HAP-1 (cell line): ENCODE measurements around the gene ARL4D.
"Not testable (repeated sequence)": the region's sequence is repeated elsewhere in the genome, so short reads cannot be mapped to it uniquely, and the experiment has no call there.

ENCODE experiments used
- DNase-seq, 2 experiments: peaks; one replicate each; pipeline ENCODE4 v3.0.0-alpha.2; 2016 to 2020; ENCODE audit warnings: low spot score in 2 of 2
- H3K27me3 ChIP-seq: fragments of 250-450 bp; sonication (Bioruptor Pico); 2 replicates; pipeline ENCODE4 v1.5.1; 2020; ENCODE audit warnings: low read depth, mild to moderate bottlenecking, moderate library complexity
- H3K36me3 ChIP-seq: fragments of 250-450 bp; sonication (Bioruptor Pico); replicated peaks from 2 replicates; pipeline ENCODE4 v1.5.1; 2020; ENCODE audit warnings: mild to moderate bottlenecking
- H3K4me1 ChIP-seq: fragments of 250-450 bp; sonication (Bioruptor Pico); 2 replicates; pipeline ENCODE4 v1.5.1; 2020; ENCODE audit warnings: mild to moderate bottlenecking
- H3K4me3 ChIP-seq: fragments of 250-450 bp; sonication (Bioruptor Pico); 2 replicates; pipeline ENCODE4 v1.5.1; 2020; ENCODE audit warnings: mild to moderate bottlenecking, moderate library complexity
- H3K9me3 ChIP-seq: fragments of 250-450 bp; sonication (Bioruptor Pico); 2 replicates; pipeline ENCODE4 v1.5.1; 2020; ENCODE audit warnings: mild to moderate bottlenecking, moderate library complexity
- in situ Hi-C: fragments of 300-500 bp; cut with MboI; formaldehyde crosslinking; loops from 3 replicates; pipeline ENCODE4 v1.14.3; 2020; ENCODE audit warnings: low sequenced_read_pairs, inconsistent platforms, mixed read lengths

ARL4D gene

GRCh38 chr17:43392397-43392796, 6.4 kb upstream of the ARL4D start:
- DNase-seq: no peak
- H3K4me3 ChIP-seq: no peak overlapping the region
- in situ Hi-C loops: no loop called here
- H3K9me3 ChIP-seq: 0 out of 2 replicates have a peak, but pooled peaks cover 2% of the 10 kb centered on the region
- no peaks in the 10 kb centered on the region for H3K36me3 ChIP-seq
- H3K4me1 ChIP-seq: peaks cover 2% of the 10 kb centered on the region
- H3K27me3 ChIP-seq: no peaks in the 10 kb centered on the region

- H3K4me3 ChIP-seq: no peak overlapping the region
- no peaks in the 10 kb centered on the region; the same call in 1 of the 2 replicates for H3K9me3 ChIP-seq
- no peaks in the 10 kb centered on the region; the same call in 1 of the 2 replicates for H3K27me3 ChIP-seq
- H3K36me3 ChIP-seq: no peaks in the 10 kb centered on the region
- peaks cover 8% of the 10 kb centered on the region for H3K4me1 ChIP-seq
- in situ Hi-C loops: no loop called here
- peak; percentile 77 to 94 for DNase-seq
Measured at GRCh38 chr17:43393944-43394482, 4.8 kb upstream of the ARL4D start.

DNA sequence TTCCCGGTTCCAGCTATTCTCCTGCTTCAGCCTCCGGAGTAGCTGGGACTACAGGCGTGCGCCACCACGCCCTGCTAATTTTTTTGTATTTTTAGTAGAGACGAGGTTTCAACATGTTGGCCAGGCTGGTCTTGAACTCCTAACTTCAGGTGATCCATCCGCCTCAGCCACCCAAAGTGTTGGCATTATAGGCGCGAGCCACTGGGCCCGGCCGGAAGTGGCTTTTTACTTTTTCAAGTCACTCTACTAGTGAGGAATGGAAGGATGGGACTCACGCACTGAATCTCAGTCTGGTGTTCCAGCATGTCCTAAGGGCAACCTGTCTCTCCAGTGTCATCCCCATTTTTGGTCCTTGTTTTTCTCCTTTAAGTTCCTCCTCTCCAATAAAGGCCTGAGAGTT, 4.1 kb upstream of the ARL4D start:
- H3K4me1 ChIP-seq, DNase-seq, H3K27me3 ChIP-seq, H3K36me3 ChIP-seq, in situ Hi-C loops, H3K4me3 ChIP-seq, H3K9me3 ChIP-seq: not testable (repeated sequence)

DNA sequence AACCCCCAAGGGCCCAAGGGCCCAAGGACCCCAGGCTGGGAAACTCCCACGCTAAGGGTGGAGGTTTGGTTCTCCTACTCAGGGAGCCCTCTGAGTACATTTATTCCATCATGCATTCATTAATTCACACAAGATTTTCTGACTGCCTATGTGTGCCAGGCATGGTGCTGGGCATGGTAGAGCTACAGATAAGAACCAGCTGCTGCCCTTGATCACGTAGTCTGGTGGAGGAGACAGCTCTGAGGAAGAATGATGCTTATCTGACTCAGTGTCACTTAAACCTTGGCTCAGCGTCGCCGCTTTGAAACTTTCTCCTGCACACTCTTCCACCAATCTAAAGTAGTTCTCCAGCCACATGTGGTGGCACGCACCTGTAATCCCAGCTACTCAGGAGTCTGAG, 3.6 kb upstream of the ARL4D start:
- H3K4me1 ChIP-seq: peaks cover 12% of the 10 kb centered on the region
- H3K36me3 ChIP-seq: peaks cover 6% of the 10 kb centered on the region
- DNase-seq: no peak
- no peaks in the 10 kb centered on the region; the same call in 1 of the 2 replicates for H3K9me3 ChIP-seq
- H3K4me3 ChIP-seq: no peak overlapping the region
- no peaks in the 10 kb centered on the region; the same call in 1 of the 2 replicates for H3K27me3 ChIP-seq
- in situ Hi-C loops: no loop called here

DNA sequence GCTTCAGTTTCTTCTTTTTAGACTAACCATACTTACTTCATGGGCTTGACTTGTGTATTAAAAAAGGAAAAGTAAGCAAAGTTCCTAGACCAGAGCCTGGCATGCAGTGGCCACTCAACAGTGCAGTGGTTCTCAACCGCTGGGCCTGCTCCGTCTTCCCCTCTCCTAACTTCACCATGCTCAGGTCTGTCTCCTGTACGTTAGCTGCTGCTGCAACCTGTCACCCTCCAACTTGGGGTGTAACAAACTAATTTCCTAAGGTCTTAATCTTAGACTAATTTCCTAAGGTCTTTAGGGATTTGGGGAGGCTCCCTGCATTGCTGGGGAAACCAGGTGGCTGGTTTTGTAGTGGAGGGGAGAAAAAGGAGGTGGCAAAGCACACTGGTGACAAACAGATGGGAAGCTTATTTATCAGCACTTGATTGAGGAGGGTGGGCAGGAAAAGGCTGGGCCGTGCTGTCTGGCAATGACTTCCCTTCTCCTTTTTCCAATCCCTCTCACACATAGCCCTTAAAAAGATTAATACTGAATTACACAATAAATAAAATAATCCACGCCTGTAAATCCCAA, 2.2 kb upstream of the ARL4D start:
- Histone ChIP-seq H3K4me1 (peaks cover 12% of the 10 kb centered on the region), H3K36me3 (peaks cover 6% of the 10 kb centered on the region), H3K4me3 (no peak overlapping the region), H3K27me3 (no peaks in the 10 kb centered on the region; the same call in 1 of the 2 replicates), H3K9me3 (no peaks in the 10 kb centered on the region; the same call in 1 of the 2 replicates)
- in situ Hi-C loops: no loop called here
- no peak for DNase-seq

DNA sequence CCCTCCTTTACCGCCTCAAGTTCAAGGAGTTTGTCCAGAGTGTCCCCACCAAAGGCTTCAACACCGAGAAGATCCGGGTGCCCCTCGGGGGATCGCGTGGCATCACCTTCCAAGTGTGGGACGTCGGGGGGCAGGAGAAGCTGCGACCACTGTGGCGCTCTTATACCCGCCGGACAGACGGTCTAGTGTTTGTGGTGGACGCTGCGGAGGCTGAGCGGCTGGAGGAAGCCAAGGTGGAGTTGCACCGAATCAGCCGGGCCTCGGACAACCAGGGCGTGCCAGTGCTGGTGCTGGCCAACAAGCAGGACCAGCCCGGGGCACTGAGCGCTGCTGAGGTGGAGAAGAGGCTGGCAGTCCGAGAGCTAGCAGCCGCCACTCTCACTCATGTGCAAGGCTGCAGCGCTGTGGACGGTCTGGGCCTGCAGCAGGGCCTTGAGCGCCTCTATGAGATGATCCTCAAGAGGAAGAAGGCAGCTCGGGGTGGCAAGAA, 1.1 kb downstream of the ARL4D start:
- in situ Hi-C loops: no loop called here
- peaks cover 12% of the 10 kb centered on the region for H3K4me1 ChIP-seq

GRCh38 chr17:43400943-43401717, 2.3 kb downstream of the ARL4D start:
- in situ Hi-C loops: no loop called here
- Histone ChIP-seq H3K27me3 (no peaks in the 10 kb centered on the region; the same call in 1 of the 2 replicates), H3K36me3 (peaks cover 6% of the 10 kb centered on the region), H3K4me1 (peaks cover 12% of the 10 kb centered on the region), H3K9me3 (no peaks in the 10 kb centered on the region; the same call in 1 of the 2 replicates), H3K4me3 (no peak overlapping the region)
- no peak for DNase-seq

More for the DNA sequence above, 1.1 kb downstream of the ARL4D start:
- DNase-seq: no peak
- peaks cover 6% of the 10 kb centered on the region for H3K36me3 ChIP-seq
- H3K27me3 ChIP-seq: no peaks in the 10 kb centered on the region; the same call in 1 of the 2 replicates
- H3K9me3 ChIP-seq: no peaks in the 10 kb centered on the region; the same call in 1 of the 2 replicates
- H3K4me3 ChIP-seq: no peak overlapping the region

GRCh38 chr17:43402078-43402477, 3.3 kb downstream of the ARL4D start:
- Histone ChIP-seq H3K4me1 (peaks cover 12% of the 10 kb centered on the region), H3K4me3 (no peak overlapping the region), H3K9me3 (no peaks in the 10 kb centered on the region; the same call in 1 of the 2 replicates), H3K36me3 (peaks cover 6% of the 10 kb centered on the region), H3K27me3 (no peaks in the 10 kb centered on the region; the same call in 1 of the 2 replicates)
- in situ Hi-C loops: no loop called here
- no peak for DNase-seq

- Histone ChIP-seq H3K27me3 (no peaks in the 10 kb centered on the region; the same call in 1 of the 2 replicates), H3K4me1 (peaks cover 16% of the 10 kb centered on the region), H3K36me3 (peaks cover 6% of the 10 kb centered on the region), H3K9me3 (no peaks in the 10 kb centered on the region; the same call in 1 of the 2 replicates), H3K4me3 (no peak overlapping the region)
- no peak for DNase-seq
- in situ Hi-C loops: no loop called here
Measured at GRCh38 chr17:43402567-43402966, 3.8 kb downstream of the ARL4D start.

GRCh38 chr17:43403846-43404245, 5.1 kb downstream of the ARL4D start:
- in situ Hi-C loops: no loop called here

GRCh38 chr17:43405861-43406260, 7.1 kb downstream of the ARL4D start:
- Histone ChIP-seq H3K4me1 (peaks cover 4% of the 10 kb centered on the region; the same call in 1 of the 2 replicates), H3K27me3 (no peaks in the 10 kb centered on the region), H3K9me3 (no peaks in the 10 kb centered on the region), H3K36me3 (no peaks in the 10 kb centered on the region), H3K4me3 (no peak overlapping the region)
- in situ Hi-C loops: no loop called here
- DNase-seq: no peak

More at GRCh38 chr17:43403846-43404245, 5.1 kb downstream of the ARL4D start:
- Histone ChIP-seq H3K4me3 (no peak overlapping the region), H3K36me3 (peaks cover 6% of the 10 kb centered on the region), H3K27me3 (no peaks in the 10 kb centered on the region), H3K9me3 (no peaks in the 10 kb centered on the region), H3K4me1 (peaks cover 11% of the 10 kb centered on the region)
- DNase-seq: no peak

GRCh38 chr17:43406676-43407645, 8.2 kb downstream of the ARL4D start:
- DNase-seq: no peak
- no peaks in the 10 kb centered on the region for H3K27me3 ChIP-seq
- H3K36me3 ChIP-seq: no peaks in the 10 kb centered on the region
- no peaks in the 10 kb centered on the region for H3K9me3 ChIP-seq
- in situ Hi-C loops: no loop called here
- H3K4me3 ChIP-seq: no peak overlapping the region
- peaks cover 4% of the 10 kb centered on the region; the same call in 1 of the 2 replicates for H3K4me1 ChIP-seq

DNA sequence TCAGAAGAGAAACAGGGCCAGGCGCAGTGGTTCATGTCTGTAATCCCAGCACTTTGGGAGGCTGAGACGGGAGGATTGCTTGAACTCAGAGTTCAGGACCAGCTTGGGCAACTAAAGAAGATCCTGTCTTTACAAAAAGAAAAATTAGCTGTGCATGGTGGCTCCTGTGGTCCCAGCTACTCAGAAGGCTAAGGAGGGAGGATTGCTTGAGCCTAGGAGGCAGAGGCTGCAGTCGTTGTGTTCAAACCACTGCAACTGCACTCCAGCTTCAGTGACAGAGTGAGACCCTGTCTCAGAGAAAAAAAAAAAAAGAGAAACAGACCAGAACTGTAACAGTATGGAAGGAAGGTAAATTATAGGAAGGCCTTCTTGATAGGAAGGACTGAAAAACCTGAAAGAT, 10.3 kb downstream of the ARL4D start:
- no peak for DNase-seq
- in situ Hi-C loops: no loop called here
- H3K9me3 ChIP-seq: no peaks in the 10 kb centered on the region
- H3K4me3 ChIP-seq: no peak overlapping the region
- H3K36me3 ChIP-seq: no peaks in the 10 kb centered on the region
- H3K4me1 ChIP-seq: peaks cover 4% of the 10 kb centered on the region; the same call in 1 of the 2 replicates
- no peaks in the 10 kb centered on the region for H3K27me3 ChIP-seq
